NCI-H146 (cell line): ENCODE measurements around the gene DOP1A.
A peak's percentile ranks its signal among the peaks of the same experiment; 100 is the strongest.

Source experiments
- DNase-seq: peaks from one replicate; lab custom pipeline; 2025; lab: John Stamatoyannopoulos, UW

Gene DOP1A

GRCh38 chr6:83198486-83199172, 131.2 kb downstream of the DOP1A start:
- DNase-seq: no peak

- no peak for DNase-seq
Measured at GRCh38 chr6:83199173-83199862, 131.8 kb downstream of the DOP1A start.

DNA sequence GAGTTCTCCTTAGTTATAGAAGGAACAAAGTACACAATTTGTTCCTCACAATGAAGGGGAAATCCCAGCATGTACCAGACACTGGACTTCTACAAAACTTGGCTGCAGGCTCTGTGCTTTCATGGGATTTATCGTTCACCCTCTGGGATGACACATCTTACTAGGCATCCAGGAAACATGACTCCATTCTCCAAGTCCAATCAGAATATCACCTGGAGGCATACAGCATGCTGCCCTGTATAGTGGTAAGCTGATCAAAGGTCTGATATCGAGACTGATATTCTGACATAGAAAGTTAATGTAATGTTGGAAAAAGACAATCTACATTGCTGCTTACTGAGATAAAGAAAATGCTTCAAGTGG, 132.4 kb downstream of the DOP1A start:
- DNase-seq: no peak

DNA sequence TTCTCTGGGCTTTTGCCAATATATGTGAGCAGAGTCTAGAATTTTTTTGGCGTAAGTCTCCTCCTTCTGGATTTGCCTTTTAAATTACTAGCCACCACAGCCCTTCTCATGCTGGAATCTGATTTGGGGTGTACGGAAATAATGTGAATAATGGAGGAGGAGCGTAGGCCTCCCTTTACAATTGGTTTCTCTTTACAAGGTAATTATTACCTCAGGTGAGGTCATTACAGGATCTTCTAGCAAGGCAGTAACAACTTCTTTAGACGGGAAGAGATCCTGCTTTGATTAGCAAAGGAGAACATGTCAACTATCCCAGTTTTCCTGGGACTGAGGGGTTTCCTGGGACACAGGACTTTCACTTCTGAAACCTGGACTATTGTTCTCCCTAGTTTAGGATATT, 134.6 kb downstream of the DOP1A start:
- no peak for DNase-seq

GRCh38 chr6:83215131-83216047, 147.9 kb downstream of the DOP1A start:
- DNase-seq: peak; percentile 60

GRCh38 chr6:83216806-83217205, 149.3 kb downstream of the DOP1A start:
- no peak for DNase-seq
